Activated CD4-positive, alpha-beta T cell treated with anti-CD3 and anti-CD28 coated beads, Interleukin-2, amount 10 ng/mL, durations not matched to agents 24 days and 14 days (primary cell): ENCODE data around the gene MFAP4. TPM values are rescaled to one million over a fixed set of nuclear protein-coding genes. Genes with fewer than 3 reads are reported as not detected.

ENCODE experiments used
- DNase-seq: peaks from one replicate; pipeline ENCODE4 v3.0.0; 2022
- H3K27ac Mint-ChIP-seq: one replicate; pipeline ENCODE4 v1.8.0; 2022; ENCODE audit warnings: mild to moderate bottlenecking, mixed read lengths
- H3K27me3 Mint-ChIP-seq: one replicate; pipeline ENCODE4 v1.8.0; 2022; ENCODE audit warnings: mixed read lengths
- H3K36me3 Mint-ChIP-seq: one replicate; pipeline ENCODE4 v1.8.0; 2022; ENCODE audit warnings: low read depth, mild to moderate bottlenecking, mixed read lengths
- H3K4me1 Mint-ChIP-seq: one replicate; pipeline ENCODE4 v1.8.0; 2021; ENCODE audit warnings: mixed read lengths
- H3K4me3 Mint-ChIP-seq: one replicate; pipeline ENCODE4 v1.8.0; 2022; ENCODE audit warnings: mild to moderate bottlenecking, moderate library complexity, mixed read lengths
- H3K9me3 Mint-ChIP-seq: one replicate; pipeline ENCODE4 v1.8.0; 2021; ENCODE audit warnings: mixed read lengths
- intact Hi-C: fragments of 100-400 bp; cut with micrococcal nuclease; formaldehyde crosslinking; loops from one replicate; pipeline ENCODE4 v1.15.1; 2023
- total RNA-seq: library from RNA; stranded (reverse); gene quantifications from 2 replicates; pipeline ENCODE4 v1.2.3, GENCODE V29; 2022

The MFAP4 gene
- total RNA-seq, 1 donor from 2014 or later = not detected

DNA sequence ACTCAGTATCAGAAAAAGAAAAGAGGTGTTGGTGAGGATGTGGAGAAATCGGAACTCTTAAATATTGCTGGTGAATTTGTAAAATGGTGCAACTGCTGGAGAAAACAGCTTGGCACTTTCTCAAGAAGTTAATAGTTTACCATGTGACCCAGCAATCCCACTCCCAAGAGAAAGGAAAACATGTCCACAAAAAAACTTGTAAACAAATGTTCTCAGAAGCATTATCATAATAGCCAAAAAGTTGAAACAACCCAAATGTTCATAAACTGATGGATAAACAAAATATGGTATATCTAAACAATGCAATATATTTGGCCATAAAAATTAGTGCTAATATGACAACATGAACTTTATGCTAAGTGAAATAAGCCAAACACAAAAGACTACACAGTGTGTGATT, 11.3 kb downstream of the MFAP4 start:
- Mint-ChIP-seq H3K4me3 (peak overlapping the region; percentile 40), H3K27ac (no peak overlapping the region), H3K36me3 (peaks cover 11% of the 10 kb centered on the region), H3K27me3 (no peaks in the 10 kb centered on the region), H3K9me3 (no peaks in the 10 kb centered on the region), H3K4me1 (peaks cover 40% of the 10 kb centered on the region)
- no peak for DNase-seq
- intact Hi-C loops = loop anchor here (5.0 kb wide), 1 partner anchor 72 kb away; no protein-coding TSS in a partner anchor

DNA sequence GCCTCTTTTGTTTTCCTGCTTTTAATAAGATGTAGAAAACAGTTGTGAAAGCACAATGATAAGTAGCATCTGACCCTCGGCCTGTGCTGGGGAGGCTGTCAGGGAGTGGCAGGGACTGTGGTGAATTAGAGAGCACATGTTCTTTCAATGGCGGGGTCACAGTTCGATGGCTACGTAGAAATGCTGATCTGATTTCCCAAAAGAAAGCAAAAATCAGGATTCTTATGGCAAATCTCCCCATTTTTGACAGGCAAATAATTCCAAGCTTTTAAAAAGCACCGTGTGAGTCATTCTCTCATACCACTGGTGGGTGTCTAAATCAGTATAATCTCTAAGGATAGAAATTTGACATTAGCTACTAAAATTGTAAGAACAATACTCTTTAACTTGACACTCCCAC, 12.9 kb downstream of the MFAP4 start:
- Mint-ChIP-seq H3K4me1 (peaks cover 52% of the 10 kb centered on the region), H3K27me3 (no peaks in the 10 kb centered on the region), H3K9me3 (no peaks in the 10 kb centered on the region), H3K27ac (no peak overlapping the region), H3K36me3 (peaks cover 4% of the 10 kb centered on the region), H3K4me3 (no peak overlapping the region)
- intact Hi-C loops = no loop called here
- DNase-seq = no peak

DNA sequence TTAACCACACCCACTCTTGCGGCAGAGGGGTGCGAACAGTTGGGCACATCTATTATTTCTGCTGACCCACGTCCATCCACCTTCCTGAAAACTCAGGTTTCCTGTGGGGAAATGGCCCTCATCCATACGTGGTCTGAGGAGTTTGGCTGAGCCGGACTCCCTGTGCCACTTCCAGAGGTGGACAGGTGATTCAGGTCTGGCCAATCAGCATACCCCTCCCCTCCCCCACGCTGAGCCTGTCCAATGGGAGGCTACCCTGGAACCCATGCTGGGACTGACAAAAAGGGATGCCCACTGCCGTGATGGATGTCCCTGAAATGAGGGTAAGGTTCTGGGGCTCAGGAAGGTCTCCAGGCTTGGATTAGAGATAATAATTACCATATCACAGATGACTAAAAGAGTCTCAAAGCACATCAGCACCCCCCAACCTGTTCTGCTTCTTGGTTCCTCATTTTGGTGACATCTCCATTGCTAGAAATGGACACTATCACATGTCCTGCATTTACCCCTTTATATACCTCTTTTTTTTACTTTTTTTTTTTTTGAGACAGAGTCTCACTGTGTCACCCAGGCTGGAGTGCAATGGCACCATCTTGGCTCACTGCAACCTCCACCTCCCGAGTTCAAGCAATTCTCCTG, 14.0 kb downstream of the MFAP4 start:
- H3K4me1 Mint-ChIP-seq = peaks cover 63% of the 10 kb centered on the region
- intact Hi-C loops = no loop called here
- no peaks in the 10 kb centered on the region for H3K27me3 Mint-ChIP-seq
- H3K4me3 Mint-ChIP-seq = no peak overlapping the region
- no peaks in the 10 kb centered on the region for H3K9me3 Mint-ChIP-seq
- H3K36me3 Mint-ChIP-seq = peaks cover 3% of the 10 kb centered on the region
- H3K27ac Mint-ChIP-seq = no peak overlapping the region
- no peak for DNase-seq

DNA sequence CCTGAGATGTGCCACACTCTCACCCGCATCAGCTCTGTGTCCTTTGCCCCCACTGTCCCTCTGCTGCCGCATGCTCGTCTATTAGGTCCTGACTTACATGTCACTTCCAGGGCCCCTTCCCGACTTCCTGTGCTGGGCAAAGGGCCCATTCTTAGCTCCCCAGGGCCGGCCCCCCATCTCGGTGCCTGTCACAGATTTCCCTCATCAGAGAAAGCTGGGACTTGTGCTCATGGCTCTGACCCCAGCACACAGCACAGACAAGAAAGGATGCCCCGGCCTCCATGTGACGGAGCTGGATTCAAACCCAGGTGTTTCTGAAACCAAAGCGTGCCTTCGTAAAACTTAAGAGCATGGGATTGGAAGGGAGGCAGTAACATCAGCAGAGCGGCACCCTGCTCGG, 14.6 kb downstream of the MFAP4 start:
- Mint-ChIP-seq H3K4me3 (peak overlapping the region; percentile 30), H3K27me3 (no peaks in the 10 kb centered on the region), H3K9me3 (no peaks in the 10 kb centered on the region), H3K27ac (no peak overlapping the region), H3K36me3 (peaks cover 2% of the 10 kb centered on the region), H3K4me1 (peaks cover 66% of the 10 kb centered on the region)
- no peak for DNase-seq
- intact Hi-C loops = no loop called here

DNA sequence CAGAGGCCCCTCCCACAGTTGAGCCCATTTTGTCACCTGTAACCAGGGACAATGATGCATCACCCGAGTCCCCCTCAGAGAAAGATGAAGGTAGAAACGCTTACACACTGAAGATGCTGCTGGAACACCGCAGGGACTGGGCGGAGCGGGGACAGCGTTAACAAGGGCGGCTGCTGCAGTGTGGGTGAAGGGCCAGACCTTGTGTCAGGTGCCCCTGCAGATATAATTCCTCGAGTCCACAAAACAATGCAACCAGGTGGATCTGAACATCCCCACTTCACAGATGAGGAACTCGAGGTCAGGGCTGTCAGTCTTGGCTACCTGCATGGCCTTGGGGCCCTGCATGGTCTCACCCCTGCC, 15.0 kb downstream of the MFAP4 start:
- H3K9me3 Mint-ChIP-seq = no peaks in the 10 kb centered on the region
- DNase-seq = no peak
- H3K36me3 Mint-ChIP-seq = peaks cover 2% of the 10 kb centered on the region
- no peaks in the 10 kb centered on the region for H3K27me3 Mint-ChIP-seq
- H3K27ac Mint-ChIP-seq = no peak overlapping the region
- intact Hi-C loops = no loop called here
- H3K4me3 Mint-ChIP-seq = peak overlapping the region; percentile 30
- H3K4me1 Mint-ChIP-seq = peaks cover 66% of the 10 kb centered on the region

DNA sequence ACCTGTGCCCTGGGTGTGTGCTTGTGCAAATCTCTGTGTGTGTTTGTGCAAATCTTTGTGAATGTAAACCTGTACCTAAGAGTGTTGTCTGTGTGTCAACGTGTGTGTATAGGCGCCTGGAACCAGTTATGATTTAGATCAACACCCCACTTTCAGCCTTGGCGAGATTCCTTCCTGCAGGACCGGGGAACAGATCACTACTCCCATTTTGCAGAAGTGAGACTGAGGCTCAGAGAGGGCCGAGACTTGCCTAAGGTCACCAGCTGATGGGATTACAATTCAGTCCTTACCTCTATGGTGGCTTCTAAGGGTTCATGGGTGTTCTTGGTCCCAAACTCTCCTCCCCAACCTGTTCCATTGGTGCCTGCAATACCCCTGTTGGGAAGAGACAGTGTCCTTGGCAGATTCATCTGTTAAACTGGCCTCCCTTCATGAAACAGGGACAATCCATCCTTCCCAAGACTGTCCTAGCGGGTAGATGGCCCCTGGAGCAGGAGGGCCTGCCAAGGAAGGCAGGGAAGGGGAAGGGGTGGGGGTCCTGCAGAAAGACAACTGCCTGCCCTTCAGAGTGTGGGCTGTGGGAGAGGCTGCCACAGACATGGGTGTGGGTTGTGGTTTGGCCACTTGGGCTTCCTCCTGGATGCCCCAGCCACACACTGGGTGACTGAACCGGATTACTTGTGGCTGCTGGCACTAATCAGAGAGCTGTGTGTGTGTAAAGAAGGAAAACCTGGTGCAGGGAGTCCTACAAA, 15.6 kb downstream of the MFAP4 start:
- Mint-ChIP-seq H3K27ac (peak overlapping the region; percentile 22), H3K9me3 (no peaks in the 10 kb centered on the region), H3K36me3 (peaks cover 2% of the 10 kb centered on the region), H3K4me1 (peaks cover 64% of the 10 kb centered on the region), H3K27me3 (no peaks in the 10 kb centered on the region), H3K4me3 (peak overlapping the region; percentile 81)
- intact Hi-C loops = no loop called here
- DNase-seq = no peak

DNA sequence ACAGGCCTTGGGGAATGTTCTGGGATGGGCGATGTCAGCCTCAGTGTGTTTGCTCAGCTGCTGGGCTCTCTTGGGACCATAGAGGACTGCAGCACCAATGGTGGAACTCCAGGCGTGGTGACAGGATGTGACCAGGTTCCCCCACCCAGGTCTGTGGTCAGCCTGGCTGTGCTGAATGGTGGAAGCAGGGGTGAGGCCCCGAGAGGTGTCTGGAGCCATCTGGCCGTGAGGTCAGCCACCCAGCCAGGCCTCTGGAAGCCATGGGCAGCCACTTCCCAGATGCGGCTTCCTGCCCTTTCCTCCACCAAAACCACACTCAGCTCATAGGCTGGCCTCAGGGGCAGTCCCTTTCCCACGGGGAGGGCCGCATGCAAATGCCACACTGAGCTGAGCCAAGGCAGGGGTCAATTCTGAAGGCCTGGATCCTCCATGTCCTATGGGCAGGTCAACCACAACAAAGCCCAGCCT, 16.5 kb downstream of the MFAP4 start:
- peak; percentile 78 for DNase-seq
- peaks cover 2% of the 10 kb centered on the region for H3K27me3 Mint-ChIP-seq
- peak overlapping the region; percentile 90 for H3K27ac Mint-ChIP-seq
- intact Hi-C loops = no loop called here
- H3K4me1 Mint-ChIP-seq = peaks cover 61% of the 10 kb centered on the region
- no peaks in the 10 kb centered on the region for H3K9me3 Mint-ChIP-seq
- peak overlapping the region; percentile 81 for H3K4me3 Mint-ChIP-seq
- peaks cover 2% of the 10 kb centered on the region for H3K36me3 Mint-ChIP-seq

DNA sequence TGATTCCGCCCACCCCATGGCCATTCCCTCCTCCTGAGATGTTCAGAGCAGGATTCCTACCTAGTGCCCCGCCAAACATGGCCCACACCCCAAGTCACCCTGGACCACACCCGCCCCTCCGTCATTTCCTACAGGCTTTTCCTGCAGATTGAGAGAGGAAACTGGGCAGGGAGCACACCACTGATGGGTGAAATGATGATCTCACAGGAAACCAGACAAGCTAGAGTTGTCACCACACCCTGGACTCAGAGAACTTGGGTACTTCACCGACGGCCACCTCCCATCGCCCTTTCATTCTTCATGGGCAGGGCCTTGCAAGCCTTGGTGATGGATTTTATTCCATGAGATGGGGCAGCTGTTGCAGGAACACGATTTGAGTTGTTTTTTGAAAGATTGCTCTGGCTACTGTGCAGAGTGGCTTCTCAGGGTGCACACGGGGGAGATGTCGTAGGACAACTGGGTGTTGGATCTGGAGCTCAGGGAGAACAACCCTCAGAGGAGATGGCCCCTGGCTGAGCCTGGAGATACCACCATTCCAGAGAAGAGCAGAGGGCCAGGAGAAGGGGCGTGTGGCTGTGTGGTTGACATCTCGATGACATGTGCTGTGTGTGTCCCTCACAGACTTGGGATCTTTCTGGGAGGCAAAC, 17.0 kb downstream of the MFAP4 start:
- DNase-seq = peak; percentile 86
- no peaks in the 10 kb centered on the region for H3K9me3 Mint-ChIP-seq
- peak overlapping the region; percentile 90 for H3K27ac Mint-ChIP-seq
- intact Hi-C loops = no loop called here
- H3K4me1 Mint-ChIP-seq = peaks cover 60% of the 10 kb centered on the region
- peak overlapping the region; percentile 81 for H3K4me3 Mint-ChIP-seq
- H3K27me3 Mint-ChIP-seq = peaks cover 2% of the 10 kb centered on the region
- peaks cover 2% of the 10 kb centered on the region for H3K36me3 Mint-ChIP-seq

DNA sequence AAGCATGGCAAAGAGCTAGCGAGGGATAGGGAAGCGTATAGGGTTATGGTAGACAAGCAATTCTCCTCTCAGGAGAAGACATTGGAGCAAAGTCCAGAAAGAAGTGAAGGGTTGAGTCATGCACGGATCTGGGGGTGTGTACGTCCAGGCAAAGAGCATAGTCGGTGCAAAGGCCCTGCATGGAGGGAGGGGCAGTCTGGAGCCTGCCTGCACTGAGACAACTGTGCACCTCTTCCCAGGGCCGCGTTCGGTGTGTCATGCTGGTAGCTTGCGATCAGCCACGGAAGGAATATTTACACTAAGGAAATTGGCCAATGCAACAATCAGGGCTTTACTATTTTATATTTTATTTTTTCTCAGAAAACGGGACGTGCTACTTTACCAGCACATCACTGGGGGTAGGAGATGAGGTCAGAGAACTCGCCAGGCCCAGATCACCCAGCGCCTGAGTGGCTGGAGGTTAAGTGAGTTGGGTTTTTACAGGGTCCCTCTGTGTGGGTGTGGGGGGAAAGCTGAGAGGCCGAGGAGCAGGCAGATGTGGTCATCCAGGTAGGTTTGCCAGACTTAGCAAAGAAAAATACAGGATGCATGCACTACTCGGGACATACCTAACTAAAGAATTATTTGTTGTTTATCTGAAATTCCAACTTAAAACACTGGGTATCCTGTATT, 17.7 kb downstream of the MFAP4 start:
- H3K4me3 Mint-ChIP-seq = peak overlapping the region; percentile 81
- H3K27ac Mint-ChIP-seq = no peak overlapping the region
- H3K27me3 Mint-ChIP-seq = peaks cover 2% of the 10 kb centered on the region
- H3K9me3 Mint-ChIP-seq = no peaks in the 10 kb centered on the region
- H3K36me3 Mint-ChIP-seq = no peaks in the 10 kb centered on the region
- H3K4me1 Mint-ChIP-seq = peaks cover 56% of the 10 kb centered on the region
- intact Hi-C loops = no loop called here
- no peak for DNase-seq

DNA sequence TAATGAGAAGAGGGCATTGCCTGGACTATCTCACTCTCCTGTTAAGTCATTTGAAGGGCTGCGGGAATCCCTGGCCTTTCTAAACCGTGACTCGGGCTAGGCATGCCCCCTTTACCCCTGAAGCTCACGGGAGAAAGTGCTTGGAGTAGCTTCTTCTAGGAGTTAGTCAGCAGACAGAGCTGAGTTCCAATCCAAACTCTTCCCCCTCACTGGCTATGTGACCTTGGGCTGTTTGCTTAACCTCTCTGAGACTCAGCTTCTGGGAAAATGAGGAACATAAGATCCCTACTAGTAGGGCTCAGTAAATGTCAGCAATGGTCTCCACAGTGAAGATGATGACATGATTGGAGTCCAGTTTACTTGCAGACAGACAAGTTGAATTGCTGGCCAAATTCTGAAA, 18.8 kb downstream of the MFAP4 start:
- Mint-ChIP-seq H3K27ac (no peak overlapping the region), H3K4me1 (peaks cover 56% of the 10 kb centered on the region), H3K36me3 (no peaks in the 10 kb centered on the region), H3K27me3 (peaks cover 2% of the 10 kb centered on the region), H3K9me3 (no peaks in the 10 kb centered on the region), H3K4me3 (no peak overlapping the region)
- no peak for DNase-seq
- intact Hi-C loops = no loop called here

DNA sequence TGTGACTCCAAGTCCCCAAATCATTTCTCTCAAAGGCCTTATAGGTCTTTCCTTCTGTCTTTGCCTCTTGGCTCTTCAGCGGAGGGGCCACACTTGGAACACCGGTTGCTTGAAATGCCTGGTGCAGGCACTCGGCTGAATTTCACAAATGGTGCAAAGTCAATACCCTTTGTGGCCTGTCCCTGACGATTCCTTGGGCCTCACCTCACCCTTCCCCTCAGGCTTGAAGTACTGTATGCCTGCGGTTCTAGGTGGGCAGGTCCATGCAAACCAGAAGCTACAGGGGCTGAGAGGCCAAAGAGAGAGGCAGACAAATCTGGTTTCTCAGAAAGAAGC, 20.4 kb downstream of the MFAP4 start:
- Mint-ChIP-seq H3K27ac (no peak overlapping the region), H3K36me3 (no peaks in the 10 kb centered on the region), H3K4me3 (no peak overlapping the region), H3K4me1 (peaks cover 50% of the 10 kb centered on the region), H3K27me3 (peaks cover 2% of the 10 kb centered on the region), H3K9me3 (no peaks in the 10 kb centered on the region)
- intact Hi-C loops = no loop called here
- DNase-seq = no peak

DNA sequence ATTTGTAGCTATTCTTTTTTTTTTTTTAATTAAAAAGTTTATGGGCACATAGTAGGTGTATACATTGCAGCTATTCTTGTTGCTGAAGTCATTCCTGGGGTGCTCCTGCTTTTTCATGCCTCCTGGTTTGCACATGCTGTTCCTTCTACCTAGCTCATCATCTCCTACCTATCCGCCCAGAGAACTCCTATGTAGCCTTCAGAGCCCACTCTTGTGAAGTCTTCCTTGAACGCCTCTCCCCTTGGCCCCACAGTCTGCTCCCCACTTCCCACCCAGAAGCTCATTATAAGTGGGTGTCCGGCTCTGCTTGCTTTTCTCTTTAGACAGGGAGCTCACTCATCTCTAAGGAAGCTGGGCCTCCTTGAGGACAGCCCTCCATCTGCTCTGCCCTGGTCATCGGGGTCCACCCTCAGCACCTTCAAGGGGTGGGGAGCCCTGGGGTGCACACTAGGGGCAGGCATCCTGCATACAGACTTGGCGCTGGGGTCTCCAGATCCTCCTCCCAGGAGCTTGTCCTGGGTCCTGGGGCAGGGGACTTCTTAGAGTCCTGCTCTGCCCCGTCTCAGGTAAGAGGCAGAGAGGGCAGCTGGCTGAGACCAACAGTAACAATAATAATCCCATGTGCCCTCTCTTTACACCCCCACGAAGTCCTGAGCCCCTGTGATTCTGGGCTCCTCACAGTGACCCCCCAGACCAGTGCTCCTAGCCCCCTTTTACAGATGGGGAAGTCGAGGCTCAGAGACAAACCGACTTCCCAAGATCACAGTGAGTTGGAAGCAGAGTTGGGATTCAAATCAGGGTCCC, 21.0 kb downstream of the MFAP4 start:
- Mint-ChIP-seq H3K36me3 (no peaks in the 10 kb centered on the region), H3K4me3 (no peak overlapping the region), H3K9me3 (no peaks in the 10 kb centered on the region), H3K27me3 (peaks cover 5% of the 10 kb centered on the region), H3K4me1 (peaks cover 47% of the 10 kb centered on the region), H3K27ac (no peak overlapping the region)
- DNase-seq = no peak
- intact Hi-C loops = no loop called here

DNA sequence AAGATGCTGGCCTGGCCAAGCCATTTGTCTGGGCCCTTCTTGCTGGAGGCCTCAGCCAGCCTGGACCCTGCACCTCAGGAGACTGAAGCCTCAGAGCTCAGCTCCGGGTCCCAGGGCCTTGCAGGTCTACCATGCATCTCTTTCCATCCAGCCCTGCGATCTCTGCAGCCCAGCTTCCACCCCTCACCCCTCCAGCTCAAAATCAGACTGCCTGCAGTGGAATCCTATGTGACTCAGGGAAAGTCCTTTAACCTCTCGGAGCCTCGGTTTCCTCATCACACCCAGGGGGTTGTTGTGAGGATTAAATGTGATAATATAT, 21.5 kb downstream of the MFAP4 start:
- Mint-ChIP-seq H3K4me3 (no peak overlapping the region), H3K4me1 (peaks cover 42% of the 10 kb centered on the region), H3K9me3 (no peaks in the 10 kb centered on the region), H3K27ac (no peak overlapping the region), H3K36me3 (no peaks in the 10 kb centered on the region), H3K27me3 (peaks cover 8% of the 10 kb centered on the region)
- intact Hi-C loops = no loop called here
- no peak for DNase-seq
